Kasumi-1 (cell line): ENCODE results near the gene RASSF4.
A peak's percentile ranks its signal among the peaks of the same experiment; 100 is the strongest.

Experiments used
- DNase-seq, 2 experiments: peaks; one replicate each; lab custom pipeline; 2025; lab: John Stamatoyannopoulos, UW

The RASSF4 gene

DNA sequence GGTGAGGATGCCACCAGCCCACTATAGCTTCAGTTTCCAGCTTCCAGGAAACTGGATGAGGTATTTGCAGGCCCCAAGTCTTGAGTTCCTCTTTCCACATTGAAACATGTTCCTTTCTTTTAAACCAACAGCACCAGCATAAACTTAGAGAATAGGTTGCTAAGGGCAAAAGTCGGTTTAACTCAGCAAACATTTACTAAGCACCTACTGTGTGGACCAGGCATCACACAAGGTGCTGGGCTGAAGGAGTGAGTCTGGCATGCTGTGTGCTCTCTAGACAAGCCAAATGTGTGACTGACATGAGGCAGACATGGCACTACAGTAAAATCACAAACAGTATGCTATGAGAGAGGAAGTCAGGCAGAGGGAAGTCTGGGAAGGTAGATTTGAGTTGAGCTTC is 11.0 kb upstream of the RASSF4 start:
- DNase-seq = peak; percentile 75 to 78

- no peak for DNase-seq
Measured at GRCh38 chr10:44949127-44949802, 10.3 kb upstream of the RASSF4 start.

GRCh38 chr10:44949915-44950314 is 9.7 kb upstream of the RASSF4 start:
- no peak for DNase-seq

GRCh38 chr10:44950326-44951225 is 9.0 kb upstream of the RASSF4 start:
- no peak for DNase-seq

DNA sequence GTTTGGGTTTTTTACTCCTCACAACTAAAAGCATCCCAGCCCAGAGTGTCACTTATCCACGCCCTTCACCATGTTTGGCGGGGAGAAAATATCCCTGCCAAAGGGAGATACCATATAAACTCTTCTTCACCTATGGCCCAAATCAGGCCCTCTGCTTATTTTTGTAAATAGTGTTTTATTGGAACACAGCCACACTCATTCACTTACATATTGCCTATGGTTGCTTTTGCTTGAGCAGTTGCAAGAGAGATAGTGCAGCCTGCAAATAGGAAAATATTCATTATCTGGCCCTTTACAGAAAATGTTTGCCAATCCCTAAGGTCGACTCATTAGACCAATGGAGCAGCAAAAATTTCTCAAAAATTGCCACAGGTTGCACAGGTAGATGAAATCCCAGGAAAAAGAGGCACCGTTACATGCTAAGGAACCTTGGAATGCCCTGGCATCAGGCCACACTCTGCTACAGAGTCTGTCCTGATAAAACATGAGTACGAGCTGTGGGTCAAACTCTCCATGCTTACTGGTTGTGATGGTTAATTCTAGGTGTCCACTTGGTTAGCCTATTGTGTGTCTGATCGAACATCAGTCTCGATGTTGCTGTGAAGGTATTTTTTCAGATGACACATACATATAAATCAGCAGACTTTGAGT is 7.9 kb upstream of the RASSF4 start:
- no peak for DNase-seq

DNA sequence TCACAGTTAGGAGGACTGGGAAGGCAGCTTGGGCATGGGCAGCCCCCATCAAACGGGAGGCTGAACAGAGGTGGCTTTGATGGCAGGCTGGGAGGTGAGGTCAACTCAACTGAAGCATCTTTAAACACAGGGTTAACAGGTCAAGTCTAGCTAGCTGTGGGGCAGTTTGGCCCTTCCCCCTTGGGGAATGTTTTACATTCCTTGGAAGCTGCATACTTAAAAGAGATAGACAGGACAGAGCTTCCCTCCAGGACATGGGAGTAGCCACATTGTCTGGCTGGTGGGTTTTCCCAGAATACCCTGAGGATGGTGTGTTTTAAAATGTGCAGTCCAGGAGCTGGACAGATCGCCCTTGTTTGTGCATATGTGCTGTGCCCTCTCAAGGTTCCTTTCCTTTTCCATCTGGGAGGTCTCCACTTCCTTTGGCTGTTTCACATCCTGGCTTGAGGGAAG is 6.8 kb upstream of the RASSF4 start:
- DNase-seq = no peak

GRCh38 chr10:44954042-44954441 is 5.6 kb upstream of the RASSF4 start:
- no peak for DNase-seq

GRCh38 chr10:44954962-44955361 is 4.6 kb upstream of the RASSF4 start:
- DNase-seq = no peak

DNA sequence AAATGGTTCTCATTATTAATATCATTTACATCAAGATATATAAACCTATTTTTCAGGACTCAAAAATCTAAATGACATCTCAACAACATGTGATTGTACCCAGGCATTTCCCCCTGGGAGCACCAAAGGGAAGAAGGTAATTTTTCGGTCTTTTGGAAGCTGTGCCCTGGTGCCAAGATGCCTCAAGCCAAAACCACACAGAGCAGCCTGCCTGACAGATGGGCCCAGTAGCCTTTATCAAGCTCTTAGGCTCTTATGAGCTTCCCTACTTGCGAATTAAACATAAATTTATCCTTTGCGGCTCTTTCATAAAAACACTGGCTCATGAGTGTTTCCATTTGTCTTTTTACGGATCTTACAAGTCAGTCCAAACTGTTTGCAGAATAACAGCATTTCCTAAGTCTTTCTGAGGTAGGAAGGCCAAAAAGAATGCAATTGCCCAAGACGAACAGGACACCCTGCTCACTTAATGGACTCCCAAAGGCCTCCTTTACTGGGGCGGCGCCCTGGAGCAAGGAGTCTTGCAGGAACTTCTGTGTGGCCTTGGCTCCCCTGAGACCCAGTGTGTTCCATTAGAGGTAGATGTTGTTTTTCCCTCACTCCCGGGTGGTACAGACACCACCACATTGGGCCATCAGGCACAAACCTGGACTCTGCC is 4.1 kb upstream of the RASSF4 start:
- DNase-seq = no peak

GRCh38 chr10:44956226-44956625 is 3.4 kb upstream of the RASSF4 start:
- DNase-seq = no peak

DNA sequence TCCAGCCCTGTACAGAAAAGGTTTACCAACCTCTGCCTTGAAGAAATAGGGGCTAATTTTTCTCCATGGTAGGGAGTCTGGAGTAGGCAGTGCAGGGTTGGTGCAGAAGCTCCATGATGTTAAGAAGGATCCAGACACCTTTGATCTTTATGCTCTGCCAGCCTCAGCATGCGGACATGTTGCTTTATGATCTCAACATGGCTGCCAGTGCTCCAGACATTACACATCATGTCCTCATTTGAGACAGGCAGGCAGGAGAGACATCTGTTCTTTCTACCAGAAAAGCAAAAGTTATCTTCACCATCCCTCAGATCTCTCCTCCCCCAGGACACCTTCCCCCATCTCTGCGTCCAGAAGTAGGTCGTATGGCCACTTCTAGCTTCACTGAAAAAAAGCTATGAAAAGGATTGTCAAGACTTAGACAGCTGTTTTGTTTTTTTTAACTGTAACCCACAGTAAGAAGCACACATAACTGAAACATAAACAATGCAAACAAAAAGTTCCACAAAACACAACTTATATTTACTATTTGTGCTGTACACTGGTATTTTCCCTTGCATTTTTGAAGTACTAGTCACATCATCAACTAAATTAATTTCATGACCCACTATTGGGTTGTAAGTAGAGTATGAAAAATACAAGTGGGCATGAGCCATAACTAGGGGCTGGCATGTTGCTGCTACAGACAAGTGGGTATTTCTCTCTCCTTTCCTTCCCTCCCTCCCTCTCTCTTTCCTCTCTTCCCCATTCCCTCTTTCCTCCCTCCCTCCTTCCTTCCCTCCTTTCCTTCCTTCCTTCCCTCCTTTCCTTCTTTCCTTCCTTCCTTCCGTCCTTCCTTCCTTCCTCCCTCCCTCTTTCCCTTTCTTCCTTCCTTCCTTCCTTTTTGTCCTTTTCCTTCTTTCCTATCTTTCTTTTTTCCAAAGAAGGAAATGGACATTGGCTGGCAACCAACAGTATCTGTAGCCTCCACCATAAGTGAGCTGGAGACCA is 2.6 kb upstream of the RASSF4 start:
- no peak for DNase-seq

DNA sequence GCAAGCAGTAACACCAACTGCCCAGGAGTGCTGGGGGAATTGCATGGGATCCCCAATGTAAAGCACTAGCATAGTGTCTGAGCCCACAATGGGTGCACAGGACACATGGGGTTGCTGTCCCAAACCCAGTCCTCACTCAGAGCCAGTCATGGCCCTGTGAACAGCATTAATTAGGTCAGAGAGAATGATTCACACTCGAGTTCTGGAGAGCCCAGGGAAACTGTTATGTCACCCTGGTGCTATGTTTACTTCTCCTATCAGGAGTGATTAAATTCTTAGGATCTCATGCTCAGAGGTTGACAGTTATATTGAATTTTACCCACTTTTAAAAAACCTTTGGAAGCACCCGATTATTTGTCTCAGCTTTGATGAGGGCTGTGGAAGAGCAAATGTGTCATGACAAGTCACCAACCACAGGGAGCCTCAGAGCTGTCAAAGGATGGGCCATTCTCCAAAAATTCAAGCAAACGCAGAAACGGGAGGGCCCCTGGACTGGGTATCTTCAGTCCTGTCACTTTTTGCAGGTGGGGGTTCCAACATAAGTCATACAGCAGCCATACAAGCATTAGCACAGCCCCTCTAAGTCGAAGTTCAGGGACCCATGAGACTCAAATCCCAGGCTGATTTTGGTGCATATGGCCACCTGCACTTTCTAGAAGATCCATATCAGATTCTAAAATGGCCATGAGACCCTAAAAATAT is 1.3 kb upstream of the RASSF4 start:
- peak; percentile 16 to 23 for DNase-seq

GRCh38 chr10:44958898-44959246 is 730 bp upstream of the RASSF4 start:
- no peak for DNase-seq

- DNase-seq = no peak
Measured at GRCh38 chr10:44960088-44960460, 472 bp downstream of the RASSF4 start.

DNA sequence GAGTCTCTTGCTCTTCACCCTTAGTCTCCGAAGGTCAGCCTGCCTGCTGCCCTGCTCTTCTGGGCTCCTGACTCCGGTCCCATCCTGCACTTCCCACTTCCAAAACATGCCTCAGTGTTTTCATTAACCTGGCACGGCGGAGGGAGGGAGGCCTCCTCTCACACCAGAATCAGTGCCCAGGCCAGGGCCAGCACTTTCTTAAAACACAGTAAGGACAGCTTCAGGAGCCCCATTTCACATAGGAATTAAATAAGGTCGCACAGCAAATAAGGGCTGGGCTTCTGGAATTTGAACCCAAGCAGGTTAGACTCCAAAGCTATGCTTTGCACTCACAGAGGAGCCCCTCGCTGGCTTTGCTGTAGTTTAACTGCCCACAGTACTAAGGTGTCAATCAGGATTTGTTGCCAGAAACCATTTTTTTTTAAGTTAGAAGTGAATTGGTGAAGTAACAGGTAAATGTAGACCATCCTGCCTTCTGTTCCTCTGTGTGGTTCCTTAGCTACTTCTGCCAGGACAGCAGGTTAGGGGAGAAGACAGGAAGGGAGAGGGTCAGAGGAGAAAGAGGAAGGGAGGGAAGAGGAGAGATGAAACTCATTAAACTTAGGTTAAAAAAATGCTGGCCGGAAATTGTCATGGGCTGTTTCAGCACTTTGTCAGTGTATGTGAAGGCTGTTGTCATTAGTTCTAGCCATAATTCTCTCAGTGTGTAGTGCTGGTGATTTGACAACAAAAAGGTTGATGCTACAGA is 1.1 kb downstream of the RASSF4 start:
- peak in 1 of 2 experiments; percentile 19 for DNase-seq

- no peak for DNase-seq
Measured at GRCh38 chr10:44961230-44961571, 1.6 kb downstream of the RASSF4 start.

GRCh38 chr10:44961931-44962750 is 2.5 kb downstream of the RASSF4 start:
- DNase-seq = no peak

DNA sequence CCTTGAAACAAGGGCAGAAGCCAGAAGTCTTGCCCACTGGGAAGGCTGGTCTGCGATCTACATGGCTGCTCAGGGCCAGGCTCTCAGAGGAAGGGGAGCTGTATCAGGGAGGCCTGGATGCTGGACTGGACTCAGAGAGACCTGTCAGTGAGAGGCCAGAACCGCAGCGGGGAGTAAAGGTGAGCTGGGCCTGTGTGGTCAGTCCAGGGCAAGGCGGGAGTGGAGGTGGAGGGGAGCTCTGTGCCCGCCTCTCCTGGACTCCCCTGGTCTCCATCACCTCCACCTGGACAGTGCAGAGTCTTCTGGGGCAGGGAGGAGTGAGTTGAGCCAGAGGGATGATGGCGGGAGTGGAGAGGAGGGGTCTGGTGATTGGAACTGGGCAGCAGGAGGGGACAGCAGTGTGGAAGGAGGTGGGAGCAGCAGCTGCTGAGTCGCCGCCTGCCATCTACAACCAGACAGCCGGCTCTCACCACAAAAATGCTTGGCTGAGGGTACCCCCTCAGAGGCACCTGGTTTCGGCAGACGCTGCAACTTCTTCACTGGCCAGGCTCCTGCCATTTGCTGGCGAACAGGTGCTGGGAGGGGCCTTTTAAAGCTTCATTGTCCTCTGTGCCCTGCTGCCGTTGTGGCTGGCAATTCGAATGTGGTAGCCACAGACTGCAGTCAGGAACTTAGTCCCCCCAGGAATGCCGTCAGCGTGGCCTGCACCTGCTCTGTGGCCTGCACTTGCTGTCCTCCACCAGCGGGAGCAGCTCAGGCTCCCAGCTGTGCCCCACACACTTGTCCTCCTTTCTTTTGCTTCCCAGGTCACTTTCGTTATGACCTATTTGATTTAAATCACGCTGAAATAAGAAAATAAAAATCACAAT is 3.5 kb downstream of the RASSF4 start:
- peak; percentile 23 to 27 for DNase-seq
